GM20000 (cell line): ENCODE results near the gene BANF1.
A peak's percentile ranks its signal among the peaks of the same experiment; 100 is the strongest.
"Not testable (repeated sequence)": the region's sequence is repeated elsewhere in the genome, so short reads cannot be mapped to it uniquely, and the experiment has no call there.

Experiments
- DNase-seq: peaks from one replicate; pipeline ENCODE4 v3.0.0; 2012; ENCODE audit warnings: low spot score
- TF ChIP-seq, protein P1 (sequence below): IDR thresholded peaks from 2 replicates; pipeline ENCODE4 v1.5.1; 2012; ENCODE audit warnings: mild to moderate bottlenecking, control low read depth; ENCODE audit errors: extremely low read depth, missing control alignments

The BANF1 gene

DNA sequence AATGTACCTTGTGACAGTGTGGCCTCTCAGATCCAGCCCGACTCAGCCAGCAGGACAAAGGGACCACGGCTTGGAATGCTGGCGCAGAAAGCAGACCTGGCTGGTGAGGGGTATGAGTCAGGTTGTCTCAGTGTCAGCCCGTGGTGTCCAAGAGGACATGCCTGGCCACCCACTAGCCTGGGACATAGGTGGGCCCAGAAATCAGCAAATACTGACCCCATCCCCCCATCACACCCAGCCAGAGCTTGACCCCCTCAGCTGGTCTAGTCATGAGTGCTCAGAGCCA is 4.5 kb downstream of the BANF1 start:
- DNase-seq, result no peak
- TF ChIP-seq, protein P1, sequence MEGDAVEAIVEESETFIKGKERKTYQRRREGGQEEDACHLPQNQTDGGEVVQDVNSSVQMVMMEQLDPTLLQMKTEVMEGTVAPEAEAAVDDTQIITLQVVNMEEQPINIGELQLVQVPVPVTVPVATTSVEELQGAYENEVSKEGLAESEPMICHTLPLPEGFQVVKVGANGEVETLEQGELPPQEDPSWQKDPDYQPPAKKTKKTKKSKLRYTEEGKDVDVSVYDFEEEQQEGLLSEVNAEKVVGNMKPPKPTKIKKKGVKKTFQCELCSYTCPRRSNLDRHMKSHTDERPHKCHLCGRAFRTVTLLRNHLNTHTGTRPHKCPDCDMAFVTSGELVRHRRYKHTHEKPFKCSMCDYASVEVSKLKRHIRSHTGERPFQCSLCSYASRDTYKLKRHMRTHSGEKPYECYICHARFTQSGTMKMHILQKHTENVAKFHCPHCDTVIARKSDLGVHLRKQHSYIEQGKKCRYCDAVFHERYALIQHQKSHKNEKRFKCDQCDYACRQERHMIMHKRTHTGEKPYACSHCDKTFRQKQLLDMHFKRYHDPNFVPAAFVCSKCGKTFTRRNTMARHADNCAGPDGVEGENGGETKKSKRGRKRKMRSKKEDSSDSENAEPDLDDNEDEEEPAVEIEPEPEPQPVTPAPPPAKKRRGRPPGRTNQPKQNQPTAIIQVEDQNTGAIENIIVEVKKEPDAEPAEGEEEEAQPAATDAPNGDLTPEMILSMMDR, result no peak

DNA sequence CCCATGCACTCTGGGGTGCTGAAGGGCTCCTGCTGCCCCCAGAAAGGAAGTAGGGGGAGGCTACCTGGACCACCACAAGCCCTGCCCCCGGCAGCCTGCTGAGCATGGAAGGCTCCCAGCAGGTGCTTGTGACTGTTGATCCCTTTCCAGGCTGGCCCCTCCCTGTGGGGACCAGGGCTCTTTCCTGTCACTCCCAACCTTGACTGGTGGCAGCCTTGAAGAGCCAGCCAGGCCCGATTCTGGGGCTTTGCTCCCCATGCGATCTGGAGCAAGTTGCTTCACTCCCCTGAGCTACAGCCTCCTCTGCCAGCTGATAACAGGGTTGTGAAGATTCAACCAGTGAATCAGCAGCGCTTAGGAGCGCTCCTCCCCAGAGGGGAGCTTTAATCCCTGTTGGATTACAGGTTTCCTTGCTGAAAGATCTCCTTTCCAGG is 4.9 kb downstream of the BANF1 start:
- DNase-seq, result peak; percentile 11
- TF ChIP-seq, protein P1, result no peak

DNA sequence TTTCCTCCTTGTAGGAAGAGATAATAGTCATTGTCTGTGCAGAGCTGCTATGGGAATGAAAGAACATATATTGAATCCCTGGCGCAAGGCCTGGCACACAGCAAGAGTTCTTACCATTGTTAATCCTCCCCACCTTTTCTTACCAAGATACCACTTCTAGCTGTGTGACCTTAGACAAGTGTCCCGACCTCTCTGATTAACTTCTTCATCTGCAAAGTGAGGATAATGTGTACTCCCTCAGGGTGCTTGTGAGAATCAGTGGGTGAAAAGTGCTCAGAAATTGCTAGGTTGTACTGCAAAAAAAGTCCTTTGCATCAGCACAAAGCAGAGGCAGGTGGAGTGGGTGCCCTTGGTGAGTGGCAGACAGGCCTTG is 5.8 kb downstream of the BANF1 start:
- no peak for DNase-seq
- TF ChIP-seq, protein P1, result no peak

DNA sequence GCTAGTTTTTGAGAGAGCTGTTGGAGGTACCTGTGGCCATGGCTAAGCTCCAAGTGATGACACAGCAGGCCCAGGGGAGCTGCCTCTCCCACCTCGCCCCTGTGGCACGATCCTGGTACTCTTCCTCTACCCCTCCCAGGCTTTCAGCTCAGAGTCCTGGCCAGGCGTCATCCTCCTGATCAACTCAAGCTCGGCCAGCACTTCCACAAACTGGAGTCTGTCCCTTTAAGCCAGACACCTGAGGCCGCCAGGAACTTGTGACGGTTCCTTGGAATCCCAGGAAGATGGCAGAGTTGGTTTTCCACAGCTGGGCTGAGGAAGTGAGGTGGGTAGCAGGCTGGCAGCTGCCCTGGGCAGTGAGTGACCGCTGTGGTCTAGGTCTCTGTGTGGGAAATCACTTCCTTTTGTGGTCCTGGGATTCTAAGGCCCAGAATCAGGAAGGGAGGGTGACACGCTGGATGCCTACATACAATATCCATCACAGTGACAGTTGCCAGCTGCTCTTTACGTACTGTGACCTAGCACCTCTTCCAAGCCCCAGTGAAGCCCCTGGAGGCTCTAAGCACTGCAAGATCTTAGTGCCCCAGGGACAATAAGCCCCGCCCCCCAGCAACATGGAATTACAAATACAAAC is 6.3 kb downstream of the BANF1 start:
- TF ChIP-seq, protein P1, result no peak
- peak; percentile 16 for DNase-seq

DNA sequence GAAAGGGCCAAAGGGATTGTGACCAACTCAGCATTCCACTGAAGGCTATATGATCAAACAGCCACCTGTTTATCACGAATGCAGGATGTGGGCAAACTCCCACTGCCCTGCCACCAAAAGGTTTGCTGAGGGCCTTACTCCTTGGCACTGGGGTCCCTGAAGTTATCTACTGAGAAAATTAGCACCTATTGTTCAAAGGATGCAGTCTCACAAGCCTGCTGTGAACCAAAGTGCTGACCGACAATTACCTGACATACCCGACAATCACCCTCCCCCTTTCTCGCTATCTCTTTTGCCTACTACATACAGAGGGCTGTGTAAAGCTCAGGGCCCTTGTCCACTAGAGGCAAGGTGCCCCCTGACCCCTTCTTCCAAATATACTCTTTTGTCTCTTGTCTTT is 7.7 kb downstream of the BANF1 start:
- DNase-seq, result not testable (repeated sequence)

DNA sequence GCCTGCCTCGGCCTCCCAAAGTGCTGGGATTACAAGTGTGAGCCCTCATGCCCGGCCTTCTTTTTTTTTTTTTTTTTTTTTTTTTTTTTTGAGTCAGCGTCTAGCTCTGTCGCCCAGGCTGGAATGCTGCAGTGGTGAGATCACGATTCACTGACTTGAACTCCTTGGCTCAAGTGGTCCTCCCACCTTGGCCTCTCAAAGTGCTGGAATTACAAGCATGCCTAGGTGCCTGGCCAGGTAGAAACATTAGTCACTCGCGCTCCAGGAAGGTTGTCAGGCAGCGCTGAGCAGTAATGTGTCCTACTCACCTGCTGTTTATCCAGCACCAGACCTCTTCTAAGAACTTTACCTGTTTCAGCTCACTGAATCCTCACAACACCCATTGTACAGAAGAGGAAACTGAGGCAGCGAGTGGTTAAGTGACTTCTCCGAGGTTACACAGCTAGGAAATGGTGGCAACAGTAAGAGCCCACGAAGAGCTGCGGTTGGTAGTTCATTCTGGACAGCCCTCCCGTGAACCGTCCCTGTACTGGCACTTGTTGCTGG is 9.0 kb downstream of the BANF1 start:
- TF ChIP-seq, protein P1, result no peak
- peak; percentile 29 for DNase-seq

DNA sequence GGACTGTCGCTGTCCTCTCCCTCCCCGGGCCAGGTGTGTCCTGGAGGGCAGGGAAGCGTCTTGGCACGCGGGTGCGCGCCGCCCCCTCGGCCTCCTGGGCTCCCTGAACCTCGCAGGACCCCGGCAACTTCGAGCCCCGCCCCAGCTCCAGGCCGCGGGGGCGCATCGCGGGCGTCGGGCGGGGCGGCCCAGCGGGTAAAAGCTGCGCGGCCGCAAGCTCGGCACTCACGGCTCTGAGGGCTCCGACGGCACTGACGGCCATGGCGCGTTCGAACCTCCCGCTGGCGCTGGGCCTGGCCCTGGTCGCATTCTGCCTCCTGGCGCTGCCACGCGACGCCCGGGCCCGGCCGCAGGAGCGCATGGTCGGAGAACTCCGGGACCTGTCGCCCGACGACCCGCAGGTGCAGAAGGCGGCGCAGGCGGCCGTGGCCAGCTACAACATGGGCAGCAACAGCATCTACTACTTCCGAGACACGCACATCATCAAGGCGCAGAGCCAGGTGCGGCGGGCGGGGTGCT is 9.5 kb downstream of the BANF1 start, which contains the start of gene CST6:
CST6 (plus strand) TSS at position 224 of the 519 bp plus-strand sequence; CDS start at position 261, 37 bp downstream.
- peak; percentile 14 for DNase-seq
- TF ChIP-seq, protein P1, result no peak
